HUES6 (cell line): ENCODE results near the gene DIP2A.
A peak's percentile ranks its signal among the peaks of the same experiment; 100 is the strongest.
"Not testable (repeated sequence)": the region's sequence is repeated elsewhere in the genome, so short reads cannot be mapped to it uniquely, and the experiment has no call there.

Experiments used
- H3K27ac ChIP-seq: 2 replicates; pipeline ENCODE4 v1.7.0; 2013; ENCODE audit warnings: low read depth, mild to moderate bottlenecking, low read length, inconsistent platforms
- H3K27me3 ChIP-seq: 2 replicates; pipeline ENCODE4 v1.6.1; 2013; ENCODE audit warnings: low read length; ENCODE audit not compliant: control insufficient read depth, insufficient read depth
- H3K36me3 ChIP-seq: 2 replicates; pipeline ENCODE4 v1.6.1; 2013; ENCODE audit warnings: low read length; ENCODE audit not compliant: control insufficient read depth, insufficient read depth
- H3K4me1 ChIP-seq: 2 replicates; pipeline ENCODE4 v1.6.1; 2013; ENCODE audit warnings: low read length; ENCODE audit not compliant: control insufficient read depth, insufficient read depth
- H3K4me3 ChIP-seq: 2 replicates; pipeline ENCODE4 v1.5.1; 2013; ENCODE audit warnings: low read depth, low read length
- H3K9ac ChIP-seq: one replicate; pipeline ENCODE4 v1.6.1; 2013; ENCODE audit warnings: mild to moderate bottlenecking, low read length
- H3K9me3 ChIP-seq: 2 replicates; pipeline ENCODE4 v1.6.1; 2013; ENCODE audit warnings: low read depth, low read length; ENCODE audit not compliant: control insufficient read depth, insufficient read depth

DIP2A gene

DNA sequence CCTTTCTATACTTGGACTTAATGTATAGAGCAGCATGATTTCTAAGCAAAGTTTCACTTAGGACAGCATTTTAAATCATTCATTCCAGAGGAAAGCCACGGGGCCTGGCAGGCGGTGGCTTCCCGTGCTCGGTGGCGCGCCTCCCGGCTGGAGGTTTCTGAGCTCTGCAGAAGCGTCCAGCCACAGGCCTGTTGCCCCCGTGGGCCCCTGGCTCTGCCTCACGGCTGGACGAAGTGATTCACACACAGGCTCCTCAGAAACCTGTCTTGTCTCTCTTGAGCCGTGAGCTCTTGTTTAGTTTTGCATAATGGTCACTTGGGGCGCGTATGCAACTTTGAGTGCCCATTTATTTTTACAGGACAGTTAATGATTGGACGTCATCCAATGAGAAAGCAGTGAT, 22.1 kb upstream of the DIP2A start:
- no peaks in the 10 kb centered on the region for H3K4me1 ChIP-seq
- H3K4me3 ChIP-seq = no peak overlapping the region
- H3K9ac ChIP-seq = no peak overlapping the region
- H3K36me3 ChIP-seq = peaks cover 77% of the 10 kb centered on the region
- H3K27me3 ChIP-seq = no peaks in the 10 kb centered on the region
- no peaks in the 10 kb centered on the region for H3K9me3 ChIP-seq
- H3K27ac ChIP-seq = no peak overlapping the region

DNA sequence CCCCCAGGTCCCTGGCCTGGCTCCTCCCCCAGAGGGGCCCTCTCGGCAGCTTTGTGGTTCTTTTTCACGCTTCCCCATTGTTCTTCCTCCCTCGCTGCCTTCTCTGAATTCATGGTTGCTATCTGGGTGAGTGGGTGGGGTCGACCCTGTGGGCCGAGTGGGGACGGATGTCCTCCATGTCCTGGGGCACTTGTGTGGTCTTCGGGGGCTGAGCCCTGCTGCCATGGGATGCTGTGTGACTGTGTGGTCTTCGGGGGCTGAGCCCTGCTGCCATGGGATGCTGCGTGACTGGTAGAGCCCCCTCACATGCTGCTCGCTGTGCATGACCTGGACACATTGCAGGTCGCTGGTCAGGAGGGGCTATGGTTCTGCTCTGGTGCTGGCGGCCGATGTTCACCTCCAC, 21.6 kb upstream of the DIP2A start:
- no peak overlapping the region for H3K4me3 ChIP-seq
- no peaks in the 10 kb centered on the region for H3K9me3 ChIP-seq
- no peak overlapping the region for H3K9ac ChIP-seq
- no peak overlapping the region for H3K27ac ChIP-seq
- peaks cover 77% of the 10 kb centered on the region for H3K36me3 ChIP-seq
- H3K4me1 ChIP-seq = no peaks in the 10 kb centered on the region
- no peaks in the 10 kb centered on the region for H3K27me3 ChIP-seq

DNA sequence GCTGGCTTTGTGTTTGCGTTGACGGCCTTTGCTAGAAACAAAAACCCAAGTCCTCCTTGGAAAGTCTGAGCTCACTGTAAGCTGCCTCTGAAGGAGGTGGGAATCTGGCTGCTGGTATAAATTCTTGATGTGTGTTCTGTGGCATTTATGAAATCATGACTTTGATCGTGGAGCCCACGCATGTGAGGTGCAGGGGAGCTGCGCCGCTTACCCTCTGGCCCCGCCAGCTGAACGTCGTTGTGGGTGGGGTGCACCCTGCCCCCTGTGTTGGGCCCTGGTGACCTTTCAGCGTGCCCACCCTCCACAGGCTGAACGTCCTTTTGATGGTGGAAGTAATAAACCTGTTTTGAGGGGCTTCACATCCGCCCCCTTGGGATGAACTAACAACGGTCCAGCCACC, 21.2 kb upstream of the DIP2A start:
- Histone ChIP-seq H3K4me1 (no peaks in the 10 kb centered on the region), H3K36me3 (peaks cover 77% of the 10 kb centered on the region), H3K27me3 (no peaks in the 10 kb centered on the region), H3K27ac (no peak overlapping the region), H3K9me3 (no peaks in the 10 kb centered on the region), H3K9ac (no peak overlapping the region), H3K4me3 (no peak overlapping the region)

GRCh38 chr21:46438241-46438640, 20.4 kb upstream of the DIP2A start:
- H3K4me3 ChIP-seq = no peak overlapping the region
- no peak overlapping the region for H3K9ac ChIP-seq
- no peaks in the 10 kb centered on the region for H3K9me3 ChIP-seq
- peaks cover 83% of the 10 kb centered on the region for H3K36me3 ChIP-seq
- no peak overlapping the region for H3K27ac ChIP-seq
- no peaks in the 10 kb centered on the region for H3K27me3 ChIP-seq
- H3K4me1 ChIP-seq = peaks cover 7% of the 10 kb centered on the region; the same call in 1 of the 2 replicates

- Histone ChIP-seq H3K4me1 (peaks cover 7% of the 10 kb centered on the region; the same call in 1 of the 2 replicates), H3K36me3 (peaks cover 80% of the 10 kb centered on the region), H3K4me3 (no peak overlapping the region), H3K9ac (no peak overlapping the region), H3K27ac (no peak overlapping the region), H3K27me3 (no peaks in the 10 kb centered on the region), H3K9me3 (no peaks in the 10 kb centered on the region)
Observed at GRCh38 chr21:46439906-46440305, 18.8 kb upstream of the DIP2A start.

GRCh38 chr21:46441331-46441730, 17.4 kb upstream of the DIP2A start:
- Histone ChIP-seq H3K4me3 (no peak overlapping the region), H3K4me1 (peaks cover 7% of the 10 kb centered on the region; the same call in 1 of the 2 replicates), H3K27ac (no peak overlapping the region), H3K9me3 (no peaks in the 10 kb centered on the region), H3K27me3 (no peaks in the 10 kb centered on the region), H3K9ac (no peak overlapping the region), H3K36me3 (peaks cover 80% of the 10 kb centered on the region)

GRCh38 chr21:46441961-46442498, 16.7 kb upstream of the DIP2A start:
- peaks cover 7% of the 10 kb centered on the region; the same call in 1 of the 2 replicates for H3K4me1 ChIP-seq
- no peak overlapping the region for H3K4me3 ChIP-seq
- no peaks in the 10 kb centered on the region for H3K27me3 ChIP-seq
- peaks cover 3% of the 10 kb centered on the region; the same call in 1 of the 2 replicates for H3K9me3 ChIP-seq
- H3K36me3 ChIP-seq = peaks cover 77% of the 10 kb centered on the region
- 0 out of 2 replicates have a peak overlapping the region, but pooled peaks have one; percentile 40 for H3K27ac ChIP-seq
- no peak overlapping the region for H3K9ac ChIP-seq

GRCh38 chr21:46442938-46443337, 15.8 kb upstream of the DIP2A start:
- H3K36me3 ChIP-seq = peaks cover 68% of the 10 kb centered on the region
- H3K27me3 ChIP-seq = no peaks in the 10 kb centered on the region
- H3K4me1 ChIP-seq = peaks cover 7% of the 10 kb centered on the region; the same call in 1 of the 2 replicates
- peak overlapping the region; percentile 40; the same call in 1 of the 2 replicates for H3K27ac ChIP-seq
- H3K9ac ChIP-seq = peak overlapping the region; percentile 47
- no peak overlapping the region for H3K4me3 ChIP-seq
- H3K9me3 ChIP-seq = peaks cover 12% of the 10 kb centered on the region; the same call in 1 of the 2 replicates

- Histone ChIP-seq H3K9ac (no peak overlapping the region), H3K9me3 (peaks cover 21% of the 10 kb centered on the region; the same call in 1 of the 2 replicates), H3K36me3 (peaks cover 64% of the 10 kb centered on the region), H3K4me1 (peaks cover 7% of the 10 kb centered on the region; the same call in 1 of the 2 replicates), H3K4me3 (no peak overlapping the region), H3K27ac (no peak overlapping the region), H3K27me3 (no peaks in the 10 kb centered on the region)
Observed at GRCh38 chr21:46443910-46444309, 14.8 kb upstream of the DIP2A start.

DNA sequence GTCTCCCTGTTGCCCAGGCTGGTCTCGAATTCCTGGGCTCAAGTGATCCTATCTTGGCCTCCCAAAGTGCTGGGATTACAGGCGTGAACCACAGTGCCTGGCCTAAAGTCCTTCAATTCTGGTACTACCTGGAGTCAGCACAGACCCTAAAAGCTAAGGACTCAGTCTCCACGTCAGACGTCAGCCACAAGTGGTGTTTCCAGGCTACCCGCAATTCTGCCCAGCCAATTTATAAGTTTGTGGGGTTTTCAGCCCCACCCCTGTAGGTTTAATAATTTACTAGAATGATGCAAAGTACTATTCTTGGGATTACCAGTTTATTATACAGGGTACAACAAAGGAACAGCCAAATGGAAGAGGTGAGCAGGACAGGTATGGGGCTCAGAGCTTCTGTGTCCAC, 10.6 kb upstream of the DIP2A start:
- peaks cover 2% of the 10 kb centered on the region; the same call in 1 of the 2 replicates for H3K4me1 ChIP-seq
- H3K27ac ChIP-seq = no peak overlapping the region
- H3K27me3 ChIP-seq = no peaks in the 10 kb centered on the region
- H3K9me3 ChIP-seq = peaks cover 37% of the 10 kb centered on the region
- no peak overlapping the region for H3K4me3 ChIP-seq
- H3K36me3 ChIP-seq = peaks cover 22% of the 10 kb centered on the region
- H3K9ac ChIP-seq = no peak overlapping the region

- Histone ChIP-seq H3K36me3 (peaks cover 20% of the 10 kb centered on the region), H3K9me3 (peaks cover 37% of the 10 kb centered on the region)
- H3K4me3 ChIP-seq, H3K4me1 ChIP-seq, H3K9ac ChIP-seq, H3K27ac ChIP-seq, H3K27me3 ChIP-seq: not testable (repeated sequence)
Observed at GRCh38 chr21:46448855-46449254, 9.8 kb upstream of the DIP2A start.
